ENCODE results near the gene GNG4.
A peak's percentile ranks its signal among the peaks of the same experiment; 100 is the strongest.
"Not testable (repeated sequence)": the region's sequence is repeated elsewhere in the genome, so short reads cannot be mapped to it uniquely, and the experiment has no call there.

Gene GNG4

DNA sequence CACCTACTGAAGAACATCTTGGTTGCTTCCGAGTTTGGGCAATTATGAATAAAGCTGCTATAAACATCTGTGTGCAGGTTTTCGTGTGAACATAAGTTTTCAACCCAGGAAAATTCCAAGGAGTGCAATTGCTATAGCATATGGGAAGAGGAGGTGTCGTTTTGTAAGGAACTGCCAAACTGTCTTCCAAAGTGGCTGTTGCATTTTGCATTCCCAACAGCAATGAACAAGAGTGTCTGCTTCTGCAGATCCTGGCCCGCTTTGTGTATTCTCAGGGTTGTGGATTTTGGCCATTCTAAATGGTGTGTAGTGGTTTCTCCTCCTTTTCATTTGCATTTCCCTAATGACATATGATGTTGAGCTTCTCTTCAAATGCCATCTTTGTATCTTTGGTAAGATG, 23.8 kb downstream of the GNG4 start:
- DNase-seq (ENCODE audit: low read depth in 2 of 2): no peak

DNA sequence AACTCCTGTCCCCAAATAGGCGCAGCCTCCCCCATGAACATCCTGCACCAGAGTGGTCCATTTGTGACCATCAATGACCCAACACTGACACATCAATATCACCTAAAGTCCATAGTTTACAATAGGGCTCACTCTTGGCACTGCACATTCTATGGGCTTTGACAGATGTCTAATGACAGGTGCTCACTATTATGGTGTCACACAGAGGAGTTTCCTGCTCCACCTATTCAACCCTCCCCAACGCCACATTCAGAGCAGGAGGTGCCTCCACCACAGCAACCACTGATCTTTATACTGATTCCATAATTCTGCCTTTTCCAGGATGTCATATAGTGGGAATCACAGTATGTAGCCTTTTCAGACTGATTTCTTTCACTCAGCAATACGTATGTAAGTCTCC, 24.2 kb downstream of the GNG4 start:
- DNase-seq (ENCODE audit: low read depth in 2 of 2): no peak

DNA sequence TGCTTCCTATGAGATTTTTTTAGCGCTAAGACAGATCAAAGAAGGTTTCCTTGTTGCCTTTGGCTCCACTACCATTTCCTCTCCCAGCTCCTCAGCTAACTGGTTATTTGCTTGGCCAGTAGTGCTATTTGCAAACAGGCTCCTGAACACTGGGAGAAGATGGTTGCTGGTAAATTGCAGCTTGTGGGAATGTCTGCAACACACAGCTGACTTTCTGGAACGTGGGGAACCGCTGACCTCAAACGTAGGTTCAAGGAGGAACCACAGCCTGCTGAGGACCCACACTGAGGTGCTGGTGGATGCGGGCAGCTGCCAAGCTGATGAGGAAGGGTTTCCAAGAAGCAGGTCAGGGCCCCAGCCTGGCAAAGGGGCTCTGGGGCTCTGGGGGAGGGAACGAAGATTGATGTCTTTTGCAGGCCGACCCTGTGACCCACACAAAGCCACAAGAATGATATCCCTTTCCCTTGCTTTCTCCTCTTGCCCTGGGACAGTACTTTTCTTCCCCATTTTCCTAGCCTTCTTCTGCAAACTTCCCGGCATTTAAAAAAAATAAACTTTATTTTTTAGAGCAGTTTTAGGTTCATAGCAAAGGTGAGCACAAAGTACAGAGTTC, 24.8 kb downstream of the GNG4 start:
- no peak for DNase-seq (ENCODE audit: low read depth in 2 of 2)

DNA sequence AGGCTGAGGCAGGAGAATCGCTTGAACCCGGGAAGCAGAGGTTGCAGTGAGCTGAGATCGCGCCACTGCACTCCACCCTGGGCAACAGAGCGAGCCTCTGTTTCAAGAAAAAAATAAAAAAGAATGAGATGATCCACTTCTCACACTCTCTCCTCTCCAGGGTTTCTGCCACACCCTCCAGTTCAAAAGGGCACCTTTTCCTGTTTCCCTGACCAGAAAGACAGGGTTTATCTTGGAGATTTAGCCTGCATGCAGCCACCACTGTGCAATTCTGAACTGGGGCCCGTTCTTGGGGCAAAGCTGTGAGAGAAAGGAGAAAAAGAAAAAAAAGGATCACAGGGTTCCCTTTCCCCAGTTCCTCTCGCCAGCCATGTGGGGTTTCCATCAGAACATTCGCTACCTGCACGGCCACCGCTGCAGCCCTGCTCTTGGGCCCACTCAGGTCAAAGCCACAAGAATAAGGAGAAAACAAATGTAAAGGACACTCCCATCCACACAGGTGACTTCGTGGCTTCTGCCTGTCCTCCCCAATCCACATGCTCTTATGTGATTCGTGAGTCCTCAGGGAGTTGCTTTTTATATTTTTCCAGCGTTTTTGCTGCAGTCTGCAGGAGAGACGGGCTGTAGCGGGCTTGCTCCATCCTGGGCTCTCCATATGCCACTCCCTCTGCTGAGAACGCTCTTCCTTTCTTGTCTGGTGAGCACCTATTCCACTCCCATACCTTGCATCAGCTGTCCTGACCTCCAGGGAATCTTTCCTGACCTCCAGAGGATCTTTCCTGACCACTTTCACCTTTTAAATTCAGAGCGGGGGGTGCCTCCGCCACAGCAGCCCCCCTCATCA, 26.4 kb downstream of the GNG4 start:
- DNase-seq (ENCODE audit: low read depth in 2 of 2): no peak

DNA sequence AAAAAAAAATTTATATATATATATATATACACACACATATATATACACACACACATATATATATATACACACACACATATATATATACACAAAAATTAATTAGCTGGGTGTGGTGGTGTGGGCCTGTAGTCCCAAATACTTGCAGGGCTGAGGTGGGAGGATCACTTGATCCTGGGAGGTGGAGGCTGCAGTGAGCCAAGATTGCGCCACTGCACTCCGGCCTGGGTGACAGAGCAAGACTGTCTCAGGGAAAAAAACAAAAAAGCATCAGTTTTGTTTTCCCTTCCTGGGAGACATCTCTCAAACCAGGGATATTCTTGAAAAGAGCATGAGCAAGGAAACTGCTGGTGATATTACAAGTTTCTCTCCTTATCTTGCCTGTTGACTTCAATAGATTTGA, 30.4 kb downstream of the GNG4 start:
- not testable (repeated sequence) for DNase-seq (ENCODE audit: low read depth in 2 of 2)

DNA sequence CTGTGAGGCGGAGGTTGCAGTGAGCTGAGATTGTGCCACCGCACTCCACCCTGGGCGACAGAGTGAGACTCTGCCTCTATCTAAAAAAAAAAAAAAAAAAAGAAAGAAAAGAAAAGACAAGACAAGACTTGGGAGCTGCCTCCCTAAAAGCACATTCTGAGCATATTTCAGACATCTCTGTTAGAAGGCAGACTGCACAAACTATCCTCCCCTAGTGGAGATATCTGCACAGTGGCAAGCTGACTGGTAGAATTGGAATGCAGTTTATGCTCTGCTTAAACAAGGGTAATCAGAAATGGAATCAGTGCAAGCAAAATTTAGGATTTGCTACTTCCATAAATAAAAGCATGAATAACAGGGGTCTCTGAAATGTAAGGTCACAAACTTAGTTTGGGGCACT, 31.8 kb downstream of the GNG4 start:
- DNase-seq (ENCODE audit: low read depth in 2 of 2): no peak

DNA sequence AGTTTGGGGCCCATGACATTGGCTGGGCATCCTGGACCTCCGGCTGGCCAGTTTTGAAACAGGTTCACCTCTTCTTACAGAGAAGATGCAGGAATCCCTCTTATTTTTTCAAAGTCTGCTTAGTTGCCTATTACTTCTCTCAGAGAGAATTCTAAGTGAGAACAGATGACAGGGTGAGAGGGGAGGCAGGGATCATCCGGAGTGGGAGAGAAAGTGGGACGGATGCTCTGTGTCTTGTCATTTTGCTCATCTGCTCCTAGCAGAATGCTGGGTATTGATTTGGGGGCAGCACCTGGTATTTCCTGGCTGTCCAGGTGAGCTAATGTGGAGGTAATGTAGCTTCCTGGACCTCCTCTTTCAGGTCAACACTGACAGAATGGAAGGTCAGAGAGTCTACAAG, 32.4 kb downstream of the GNG4 start:
- DNase-seq (ENCODE audit: low read depth in 2 of 2): no peak

DNA sequence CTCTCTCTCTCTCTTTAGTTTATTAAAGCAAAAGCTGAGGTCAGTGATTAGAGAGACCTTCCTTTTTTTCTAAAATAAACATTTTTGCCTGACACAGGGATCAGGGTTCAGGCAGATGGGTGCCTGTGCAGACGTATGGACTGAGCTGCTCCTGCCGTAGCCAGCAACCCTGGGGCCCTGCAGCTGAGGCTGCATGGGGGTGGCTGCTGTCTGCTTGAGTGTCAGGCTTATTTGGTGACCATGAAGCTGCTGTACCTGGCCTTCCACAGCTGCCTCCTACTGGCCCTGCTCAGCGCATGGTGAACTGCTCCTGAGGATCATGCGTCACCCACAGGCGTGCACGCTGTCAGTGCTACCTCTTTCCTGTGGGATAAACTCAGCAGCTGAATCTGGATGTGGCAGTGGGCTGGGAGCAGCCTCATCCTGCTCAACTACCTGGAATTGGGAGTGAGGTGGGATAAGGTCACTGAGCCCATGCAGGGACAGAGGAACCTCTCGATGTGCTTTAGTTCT, 35.1 kb downstream of the GNG4 start:
- no peak for DNase-seq (ENCODE audit: low read depth in 2 of 2)

DNA sequence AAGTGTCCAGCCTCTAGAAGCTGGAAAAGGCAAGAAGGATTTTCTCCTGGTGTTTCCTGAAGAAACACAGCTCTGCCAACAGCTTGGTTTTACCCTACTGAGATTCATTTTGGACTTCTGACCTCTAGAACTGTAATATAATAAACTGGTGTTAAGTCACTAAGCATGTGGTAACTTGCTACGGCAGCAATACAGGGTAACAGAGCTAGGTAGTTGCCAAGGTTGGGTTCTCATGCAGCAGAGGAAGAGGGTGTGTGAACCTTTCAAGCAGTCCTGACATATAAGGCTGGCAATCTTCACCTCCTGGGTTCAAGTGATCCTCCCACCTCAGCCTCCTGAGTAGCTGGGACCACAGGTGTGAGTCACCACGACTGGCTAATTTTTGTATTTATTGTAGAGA, 36.0 kb downstream of the GNG4 start:
- DNase-seq (ENCODE audit: low read depth in 2 of 2): no peak

DNA sequence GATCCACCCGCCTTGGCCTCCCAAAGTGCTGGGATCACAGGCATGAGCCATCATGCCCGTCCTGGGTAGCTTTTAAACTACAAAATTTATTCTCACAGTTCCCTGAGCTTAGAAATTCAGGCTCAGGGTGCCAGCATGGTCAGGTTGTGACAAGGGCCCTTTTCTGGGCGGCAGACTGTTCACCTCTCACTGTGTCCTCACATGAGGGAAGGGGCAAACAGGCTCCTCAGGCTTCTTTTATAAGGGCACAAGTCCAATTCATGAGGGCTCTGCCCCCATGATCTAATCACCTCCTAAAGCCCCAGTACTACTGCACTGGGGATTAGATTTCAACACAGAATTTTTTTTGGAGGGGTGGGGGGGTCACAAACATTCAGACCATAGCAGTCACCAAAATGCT, 36.8 kb downstream of the GNG4 start:
- DNase-seq (ENCODE audit: low read depth in 2 of 2): no peak

DNA sequence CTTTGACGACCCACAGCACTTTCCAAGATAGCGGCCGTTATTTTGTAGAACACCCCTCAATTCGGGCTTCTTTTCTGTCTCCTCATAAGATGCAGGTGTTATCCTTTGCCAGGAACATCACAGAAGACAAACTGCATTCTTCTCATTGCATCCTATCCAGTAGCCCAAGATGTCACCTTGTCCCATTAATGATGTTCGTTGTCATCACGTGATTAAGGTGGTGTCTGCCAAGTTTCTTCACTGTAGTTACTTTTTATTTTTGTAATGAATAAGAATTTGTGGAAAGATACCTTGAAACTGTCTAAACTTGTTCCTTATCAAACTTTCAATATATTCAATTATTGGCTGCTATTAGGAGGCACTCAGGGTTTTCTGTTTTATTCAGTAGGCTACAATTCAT, 39.4 kb downstream of the GNG4 start:
- DNase-seq (ENCODE audit: low read depth in 2 of 2): no peak

DNA sequence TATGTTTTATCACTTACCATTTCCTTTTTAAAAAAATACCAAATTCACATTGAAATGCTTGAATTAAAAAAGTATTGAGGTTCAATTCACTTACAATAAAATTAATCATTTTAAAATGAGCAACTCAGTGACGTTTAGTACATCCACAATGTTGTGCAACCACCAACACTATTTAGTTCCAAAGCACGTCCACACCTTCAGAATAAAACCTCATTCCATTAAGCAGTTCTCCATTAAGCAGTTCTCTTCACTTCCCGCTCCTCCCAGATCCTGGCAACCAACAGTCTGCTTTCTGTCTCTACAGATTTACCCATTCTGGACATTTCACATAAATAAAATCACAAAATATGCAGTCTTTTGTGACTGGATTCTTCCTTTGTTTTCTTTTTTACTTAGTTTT, 41.3 kb downstream of the GNG4 start:
- DNase-seq (ENCODE audit: low read depth in 2 of 2): no peak

DNA sequence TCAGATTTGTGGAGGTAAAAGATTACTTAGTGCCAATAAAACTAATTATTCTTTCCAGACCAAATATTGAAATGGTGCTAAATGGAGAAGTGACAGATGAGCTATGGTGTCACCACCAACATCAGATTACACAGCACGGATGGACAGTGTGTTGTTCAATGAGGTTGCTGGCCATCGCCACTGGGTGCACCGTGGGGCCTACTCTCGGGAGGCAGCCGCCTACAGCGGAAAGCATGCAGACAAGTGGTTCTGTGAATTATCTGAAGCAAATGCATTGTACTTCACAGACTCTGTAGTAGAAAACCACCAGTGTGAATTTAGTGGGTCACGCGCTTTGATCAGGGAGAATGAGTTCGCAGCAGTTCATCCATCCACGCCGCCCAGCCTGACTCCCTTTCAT, 42.3 kb downstream of the GNG4 start:
- no peak for DNase-seq (ENCODE audit: low read depth in 2 of 2)

DNA sequence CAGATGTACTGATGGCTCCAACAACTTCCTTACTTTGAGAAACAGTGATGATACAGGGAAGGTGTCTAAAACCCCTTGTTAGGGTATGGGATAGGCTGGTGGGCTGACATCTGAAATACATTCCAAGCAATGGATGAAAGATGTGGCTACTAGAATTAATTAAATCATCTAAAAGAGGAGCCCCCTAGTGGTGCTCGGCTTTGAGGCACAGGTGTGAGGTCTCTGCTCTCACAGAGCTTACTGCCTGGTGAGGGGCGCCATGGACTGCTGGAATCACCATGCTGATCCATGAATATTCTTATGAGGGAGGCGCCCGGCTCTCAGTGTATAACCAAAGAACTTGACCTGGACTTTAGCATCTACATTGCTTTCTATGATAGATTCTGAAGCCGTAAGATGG, 48.5 kb downstream of the GNG4 start:
- DNase-seq (ENCODE audit: low read depth in 2 of 2): peak; percentile 8 to 10

DNA sequence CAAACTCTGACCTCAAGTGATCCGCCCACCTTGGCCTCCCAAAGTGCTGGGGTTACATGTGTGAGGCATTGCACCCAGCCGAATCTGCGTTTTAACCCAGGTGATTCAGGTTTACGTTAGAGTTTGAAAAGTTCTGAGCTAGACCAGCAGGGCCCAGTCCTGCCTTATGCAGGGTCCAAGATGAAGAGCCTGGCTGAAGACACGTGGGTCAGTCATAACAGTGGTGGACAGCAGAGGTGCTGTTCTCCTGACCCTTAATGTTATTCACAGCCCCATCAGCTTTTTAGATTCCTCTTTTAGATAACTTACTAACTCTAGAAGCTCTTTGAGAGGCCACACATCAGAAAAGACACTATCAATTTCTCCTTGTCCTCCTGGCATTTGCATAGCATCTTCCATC, 50.0 kb downstream of the GNG4 start:
- no peak for DNase-seq (ENCODE audit: low read depth in 2 of 2)

DNA sequence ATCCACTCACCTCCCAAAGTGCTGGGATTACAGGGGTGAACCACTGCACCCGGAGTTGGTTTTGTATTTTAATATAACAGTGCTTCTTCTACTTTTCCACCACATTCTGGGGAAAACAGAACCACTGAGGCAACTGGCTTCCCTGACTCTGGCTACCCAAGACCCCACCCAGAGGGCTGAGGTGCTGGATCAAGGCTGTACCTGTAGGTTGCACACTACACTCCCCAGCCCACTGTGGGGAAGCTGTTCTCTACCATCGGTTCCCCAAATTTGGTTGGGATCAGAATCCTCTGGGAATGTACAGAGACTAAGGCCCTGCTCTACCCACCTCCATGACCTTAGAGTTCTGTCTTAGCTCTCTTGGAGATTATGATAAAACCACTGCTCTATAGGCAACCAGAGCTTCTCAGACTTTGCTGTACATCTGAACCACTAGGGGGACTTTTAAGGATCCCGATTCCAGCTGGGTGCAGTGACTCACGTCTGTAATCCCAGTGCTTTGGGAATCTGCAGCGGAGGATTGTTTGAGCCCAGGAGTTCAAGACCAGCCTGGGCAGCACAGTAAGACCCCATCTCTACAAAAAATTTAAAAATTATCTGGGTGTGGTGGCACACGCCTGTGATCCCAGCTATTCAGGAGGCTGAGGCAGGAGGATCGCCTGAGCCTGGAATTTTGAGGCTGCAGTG, 51.6 kb downstream of the GNG4 start:
- no peak for DNase-seq (ENCODE audit: low read depth in 2 of 2)

DNA sequence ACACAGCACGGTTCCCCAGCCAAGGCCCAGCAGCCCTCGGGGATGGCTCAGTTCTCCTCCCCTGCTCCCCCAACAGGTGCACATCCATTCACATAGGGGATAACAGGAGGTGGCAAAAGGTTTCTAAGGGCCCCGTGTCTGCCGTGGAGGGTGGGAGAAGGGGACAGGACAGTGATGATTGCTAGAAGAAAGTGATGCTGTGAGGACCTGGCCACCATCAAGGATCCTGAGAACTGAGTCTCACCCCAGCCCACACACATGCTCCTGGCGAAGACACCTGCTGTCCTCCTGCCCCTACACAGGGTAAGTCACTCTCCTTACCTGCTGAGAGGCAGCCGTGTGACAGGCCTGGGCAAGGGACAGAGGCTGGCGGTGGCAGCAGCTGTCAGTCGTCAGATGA, 54.5 kb downstream of the GNG4 start:
- DNase-seq (ENCODE audit: low read depth in 2 of 2): no peak

DNA sequence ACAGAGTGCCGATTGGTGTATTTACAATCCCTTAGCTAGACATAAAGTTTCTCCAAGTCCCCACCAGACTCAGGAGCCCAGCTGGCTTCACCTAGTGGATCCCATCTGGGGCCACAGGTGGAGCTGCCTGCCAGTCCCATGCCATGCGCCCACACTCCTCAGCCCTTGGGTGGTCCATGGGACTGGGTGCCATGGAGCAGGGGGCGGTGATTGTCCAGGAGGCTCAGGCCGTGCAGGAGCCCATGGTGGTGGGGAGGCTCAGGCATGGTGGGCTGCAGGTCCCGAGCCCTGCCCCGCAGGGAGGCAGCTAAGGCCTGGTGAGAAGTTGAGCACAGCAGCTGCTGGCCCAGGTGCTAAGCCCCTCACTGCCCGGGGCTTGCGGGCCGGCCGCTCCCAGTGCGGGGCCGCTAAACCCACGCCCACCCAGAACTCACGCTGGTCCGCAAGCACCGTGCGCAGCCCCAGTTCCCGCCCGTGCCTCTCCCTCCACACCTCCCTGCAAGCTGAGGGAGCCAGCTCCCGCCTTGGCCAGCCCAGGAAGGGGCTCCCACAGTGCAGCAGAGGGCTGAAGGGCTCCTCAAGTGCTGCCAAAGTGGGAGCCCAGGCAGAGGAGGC, 55.2 kb downstream of the GNG4 start:
- DNase-seq (ENCODE audit: low read depth in 2 of 2): not testable (repeated sequence)

DNA sequence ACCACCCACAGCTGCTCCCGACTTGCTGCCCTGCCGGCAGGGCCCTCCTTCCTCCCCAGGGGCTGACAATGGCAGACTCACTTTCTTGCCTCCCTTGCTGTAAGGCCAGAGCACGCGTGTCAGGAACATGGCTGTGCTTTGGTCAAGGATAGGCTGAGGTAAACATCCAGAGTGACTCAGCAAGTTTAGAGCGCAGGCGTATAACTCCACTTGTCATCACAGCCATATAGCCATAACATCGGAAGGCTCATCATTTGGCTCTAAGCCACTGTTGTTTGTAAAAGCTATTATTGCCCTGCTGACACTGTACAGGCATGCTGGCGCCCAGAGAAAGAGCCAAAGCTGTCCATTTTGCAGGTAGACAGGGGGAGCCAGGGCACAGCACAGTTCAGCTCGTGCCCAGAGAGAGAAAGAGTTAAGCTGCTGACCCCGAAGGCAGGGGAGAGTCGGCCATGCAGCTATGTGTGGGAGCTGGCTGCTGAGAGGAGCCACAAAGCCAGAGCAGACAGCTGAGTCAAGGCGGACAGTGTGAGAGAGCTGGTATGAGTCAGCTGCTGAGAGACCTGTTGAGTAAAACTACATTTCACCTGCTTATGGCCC, 60.6 kb downstream of the GNG4 start:
- DNase-seq (ENCODE audit: low read depth in 2 of 2): no peak

DNA sequence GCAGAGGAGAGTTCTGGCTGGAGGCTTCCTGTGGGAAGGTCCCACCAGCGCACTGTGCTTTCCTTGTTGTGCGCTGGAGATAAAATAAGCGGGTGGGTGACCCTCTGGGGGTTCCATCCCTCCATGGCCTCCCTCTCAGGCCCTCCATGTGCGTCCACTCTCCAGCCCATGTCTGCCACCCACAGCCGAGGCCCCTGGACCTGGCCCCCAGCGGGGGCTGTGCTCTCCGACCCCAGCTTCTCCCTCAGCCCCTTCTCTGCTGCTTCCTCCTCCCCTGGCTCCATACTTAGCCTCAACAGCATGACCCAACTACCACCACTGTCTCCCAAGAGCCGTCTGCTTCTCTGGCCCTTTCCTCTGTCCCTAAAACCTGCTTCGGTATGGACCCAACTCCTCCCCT, 61.4 kb downstream of the GNG4 start:
- DNase-seq (ENCODE audit: low read depth in 2 of 2): no peak

DNA sequence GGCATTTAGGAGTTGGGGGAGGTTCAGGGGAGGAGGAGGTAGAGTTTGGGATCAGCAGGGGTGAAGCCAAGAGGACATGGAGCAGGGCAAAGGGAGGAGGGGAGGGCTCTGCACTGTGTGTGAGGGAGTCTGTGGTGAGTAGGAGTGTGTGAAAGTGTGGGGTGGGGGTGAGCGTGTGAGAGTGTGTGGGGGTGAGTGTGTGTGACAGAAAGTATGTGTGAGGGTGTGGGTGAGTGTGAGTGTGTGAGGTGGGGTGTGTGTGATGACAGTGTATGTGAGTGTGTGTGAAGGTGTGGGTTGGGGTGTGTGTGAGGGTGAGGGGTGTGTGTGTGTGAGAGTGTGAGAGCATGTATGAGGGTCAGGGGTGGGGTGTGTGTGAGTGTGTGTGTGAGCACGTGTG, 62.6 kb downstream of the GNG4 start:
- DNase-seq (ENCODE audit: low read depth in 2 of 2): no peak

DNA sequence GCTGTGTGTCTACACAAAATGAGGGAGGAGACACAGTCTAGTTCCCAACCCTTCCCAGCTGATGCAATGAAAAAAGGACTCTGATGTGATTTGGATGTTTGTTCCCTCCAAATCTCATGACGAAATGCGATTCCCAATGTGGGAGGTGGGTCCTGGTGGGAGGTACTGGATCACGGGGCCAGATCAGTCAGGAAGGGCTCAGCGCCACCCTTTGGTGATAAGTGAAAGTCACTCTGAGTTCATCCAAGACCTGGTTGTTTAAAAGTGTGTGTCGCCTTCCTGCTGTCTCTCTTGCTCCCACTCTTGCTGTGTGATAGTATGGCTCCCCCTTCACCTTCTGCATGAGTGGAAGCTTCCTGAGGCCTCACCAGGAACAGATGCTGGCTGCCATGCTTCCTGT, 63.2 kb downstream of the GNG4 start:
- DNase-seq (ENCODE audit: low read depth in 2 of 2): no peak

All from activated CD4-positive, alpha-beta T cell treated with anti-CD3 and anti-CD28 coated beads for 24 hours (primary cell).